ENCODE results near the gene VWA2. TPM values are rescaled to one million over a fixed set of nuclear protein-coding genes. Genes with fewer than 3 reads are reported as not detected.

VWA2 gene
- total RNA-seq, 1 experiment from 2014 or later: not detected

- intact Hi-C loops (cut with micrococcal nuclease): no loop called here
- H3K9ac ChIP-seq (ENCODE audit: low read length): no peak overlapping the region
- no peak overlapping the region for H2AFZ ChIP-seq (ENCODE audit: low read depth, low read length, poor library complexity, severe bottlenecking)
- no peaks in the 10 kb centered on the region for H3K9me2 ChIP-seq (ENCODE audit: insufficient read depth)
- BruUV-seq (replicated peaks): no TSS peak
- no peaks in the 10 kb centered on the region for H3K9me3 ChIP-seq (ENCODE audit: control insufficient read depth in 1 of 2, insufficient read depth in 1 of 2, low read depth in 1 of 2, low read length in 2 of 2)
- H3K27ac ChIP-seq (ENCODE audit: low read depth, low read length): no peak overlapping the region
- ChIA-PET POLR2A (no interaction called here), CTCF (no interaction called here), RAD21 (ENCODE audit: low non-redundant PET in 1 of 2, low total read pairs in 2 of 2, uncharacterized antibody in 2 of 2, unreplicated experiment in 2 of 2) (no interaction called here)
- no peaks in the 10 kb centered on the region for H4K20me1 ChIP-seq (ENCODE audit: insufficient read depth)
- DNase-seq (ENCODE audit: low read depth, low spot score): no peak
- H3K4me1 ChIP-seq (ENCODE audit: control insufficient read depth in 1 of 2, insufficient read depth in 2 of 2, low read length in 2 of 2): no peaks in the 10 kb centered on the region
- peaks cover 32% of the 10 kb centered on the region; the same call in 1 of the 2 replicates for H3K27me3 ChIP-seq (ENCODE audit: insufficient read depth, low read length)
- TF ChIP-seq POLR2A (IDR thresholded peaks at IDR 0.05; ENCODE audit: borderline replicate concordance, extremely low read depth, insufficient read depth, insufficient read length) (no peak), TCF7L2 (IDR thresholded peaks at IDR 0.05; ENCODE audit: borderline replicate concordance, extremely low read depth, insufficient read depth, insufficient read length) (no peak), SIN3A (IDR thresholded peaks at IDR 0.05; ENCODE audit: low read depth) (no peak), SRF (IDR thresholded peaks at IDR 0.05; ENCODE audit: low read depth) (no peak), EZH2 (IDR thresholded peaks at IDR 0.05) (no peak), YY1 (IDR thresholded peaks at IDR 0.05; ENCODE audit: extremely low read depth, insufficient replicate concordance, low read depth, low read length) (no peak), CBX3 (IDR thresholded peaks at IDR 0.05; ENCODE audit: low read depth) (no peak)
- H3K4me2 ChIP-seq (ENCODE audit: low read length): no peak overlapping the region
- no peaks in the 10 kb centered on the region for H3K36me3 ChIP-seq (ENCODE audit: control insufficient read depth in 1 of 2, insufficient read depth in 2 of 2, low read length in 2 of 2)
- no peaks in the 10 kb centered on the region for H3K79me2 ChIP-seq (ENCODE audit: insufficient read depth, low read length)
- no peak overlapping the region for H3K4me3 ChIP-seq (replicated peaks in 1 of 2; ENCODE audit: low read depth in 1 of 2, low read length in 2 of 2)
- ATAC-seq: no peak
These were observed 4.9 kb upstream of the VWA2 start for GRCh38 chr10:114234132-114234531.

GRCh38 chr10:114239994-114240345, 916 bp downstream of the VWA2 start:
- Histone ChIP-seq H3K9me3 (ENCODE audit: control insufficient read depth in 1 of 2, insufficient read depth in 1 of 2, low read depth in 1 of 2, low read length in 2 of 2) (no peaks in the 10 kb centered on the region), H3K79me2 (ENCODE audit: insufficient read depth, low read length) (no peaks in the 10 kb centered on the region), H3K27me3 (ENCODE audit: insufficient read depth, low read length) (peaks cover 64% of the 10 kb centered on the region), H3K27ac (ENCODE audit: low read depth, low read length) (no peak overlapping the region), H3K9ac (ENCODE audit: low read length) (no peak overlapping the region), H2AFZ (ENCODE audit: low read depth, low read length, poor library complexity, severe bottlenecking) (no peak overlapping the region), H3K4me1 (ENCODE audit: control insufficient read depth in 1 of 2, insufficient read depth in 2 of 2, low read length in 2 of 2) (no peaks in the 10 kb centered on the region), H4K20me1 (ENCODE audit: insufficient read depth) (no peaks in the 10 kb centered on the region), H3K36me3 (ENCODE audit: control insufficient read depth in 1 of 2, insufficient read depth in 2 of 2, low read length in 2 of 2) (no peaks in the 10 kb centered on the region), H3K4me3 (replicated peaks in 1 of 2; ENCODE audit: low read depth in 1 of 2, low read length in 2 of 2) (no peak overlapping the region), H3K4me2 (ENCODE audit: low read length) (no peak overlapping the region), H3K9me2 (ENCODE audit: insufficient read depth) (no peaks in the 10 kb centered on the region)
- CTCF ChIA-PET: no interaction called here
- no peak for DNase-seq (ENCODE audit: low read depth, low spot score)
- POLR2A ChIA-PET: no interaction called here
- no peak for ATAC-seq
- intact Hi-C loops (cut with micrococcal nuclease): no loop called here
- no TSS peak for BruUV-seq (replicated peaks)
- RAD21 ChIA-PET (ENCODE audit: low non-redundant PET in 1 of 2, low total read pairs in 2 of 2, uncharacterized antibody in 2 of 2, unreplicated experiment in 2 of 2): no interaction called here
- TF ChIP-seq POLR2AphosphoS5 (IDR thresholded peaks at IDR 0.05; ENCODE audit: low read depth, low read length) (no peak), CEBPB (IDR thresholded peaks at IDR 0.05; ENCODE audit: low read depth) (no peak), POLR2A (IDR thresholded peaks at IDR 0.05; ENCODE audit: borderline replicate concordance, extremely low read depth, insufficient read depth, insufficient read length) (no peak), ELF1 (IDR thresholded peaks at IDR 0.05; ENCODE audit: borderline replicate concordance, low read depth) (no peak), ZBTB33 (IDR thresholded peaks at IDR 0.05; ENCODE audit: extremely low read depth, insufficient replicate concordance, low read length) (no peak), RAD21 (IDR thresholded peaks at IDR 0.05; ENCODE audit: low read depth) (no peak), MAX (IDR thresholded peaks at IDR 0.05) (no peak), TCF7L2 (IDR thresholded peaks at IDR 0.05; ENCODE audit: borderline replicate concordance, extremely low read depth, insufficient read depth, insufficient read length) (no peak), CTCF (IDR thresholded peaks at IDR 0.05 in 2 of 3, conservative IDR thresholded peaks at IDR 0.05 in 1 of 3; ENCODE audit: borderline replicate concordance in 1 of 3, insufficient read depth in 1 of 3, low read depth in 2 of 3, low read length in 2 of 3) (no peak), ZNF274 (IDR thresholded peaks at IDR 0.05; ENCODE audit: low read depth, low read length) (no peak), SIN3A (IDR thresholded peaks at IDR 0.05; ENCODE audit: low read depth) (no peak), SP1 (IDR thresholded peaks at IDR 0.05; ENCODE audit: low read depth) (no peak), JUND (IDR thresholded peaks at IDR 0.05) (no peak), ATF3 (IDR thresholded peaks at IDR 0.05) (no peak), CBX3 (IDR thresholded peaks at IDR 0.05; ENCODE audit: low read depth) (no peak), ZFX (IDR thresholded peaks at IDR 0.05) (no peak)

Measured in HCT116 (cell line).